HepG2 (cell line): ENCODE data around the gene LRRC74A. TPM values are rescaled to one million over a fixed set of nuclear protein-coding genes. Genes with fewer than 3 reads are reported as not detected.

Experiments used
- AFF4 ChIP-seq: sonication (generic); formaldehyde crosslinking; IDR thresholded peaks from 2 replicates; pipeline ENCODE4 v1.4.0; 2020; ENCODE audit warnings: missing genetic modification reagents
- CEBPB ChIP-seq: IDR thresholded peaks from 2 replicates; pipeline ENCODE4 v1.6.1; 2011; ENCODE audit warnings: low read depth, low read length, improper control_type of control experiment, borderline replicate concordance
- CREM ChIP-seq, 2 experiments: sonication (generic) in 1 of 2; formaldehyde crosslinking in 1 of 2; IDR thresholded peaks; 2 replicates each; pipeline versions ENCODE4 v1.4.0 to v1.6.1; 2016 to 2020; ENCODE audit warnings: antibody characterized with exemption in 1 of 2, mild to moderate bottlenecking in 1 of 2, missing genetic modification reagents in 1 of 2
- ETV5 ChIP-seq: IDR thresholded peaks from 2 replicates; pipeline ENCODE4 v1.6.1; 2018; ENCODE audit warnings: missing biosample characterization, missing genetic modification reagents, inconsistent platforms, borderline replicate concordance
- FOXJ3 ChIP-seq: sonication (generic); formaldehyde crosslinking; IDR thresholded peaks from 2 replicates; pipeline ENCODE4 v1.4.0; 2020; ENCODE audit warnings: missing genetic modification reagents, mild to moderate bottlenecking, borderline replicate concordance
- HDAC2 ChIP-seq: sonication (generic); formaldehyde crosslinking; IDR thresholded peaks from 2 replicates; pipeline ENCODE4 v1.4.0; 2020; ENCODE audit warnings: missing genetic modification reagents
- NAIF1 ChIP-seq: sonication (generic); formaldehyde crosslinking; IDR thresholded peaks from 2 replicates; pipeline ENCODE4 v1.5.0; 2020; ENCODE audit warnings: mild to moderate bottlenecking, missing genetic modification reagents, borderline replicate concordance
- NR0B2 ChIP-seq: sonication (generic); formaldehyde crosslinking; IDR thresholded peaks from 2 replicates; pipeline ENCODE4 v1.4.0; 2020; ENCODE audit warnings: mild to moderate bottlenecking, missing genetic modification reagents
- POGZ ChIP-seq: sonication (generic); formaldehyde crosslinking; IDR thresholded peaks from 2 replicates; pipeline ENCODE4 v1.4.0; 2020; ENCODE audit warnings: mild to moderate bottlenecking, missing genetic modification reagents
- POLR2A ChIP-seq, 2 experiments: IDR thresholded peaks; 2 replicates each; pipeline ENCODE4 v1.6.1; 2011; ENCODE audit warnings: low read depth in 2 of 2, low read length in 2 of 2, mild to moderate bottlenecking in 1 of 2, moderate library complexity in 1 of 2; ENCODE audit not compliant: insufficient read depth in 1 of 2
- RXRB ChIP-seq: IDR thresholded peaks from 2 replicates; pipeline ENCODE4 v1.6.1; 2016; ENCODE audit warnings: borderline replicate concordance, missing genetic modification reagents, missing compliant biosample characterization
- SALL2 ChIP-seq: sonication (generic); formaldehyde crosslinking; IDR thresholded peaks from 2 replicates; pipeline ENCODE4 v1.8.1; 2023; ENCODE audit warnings: mild to moderate bottlenecking, missing genetic modification reagents, inconsistent platforms
- TEF ChIP-seq: sonication (generic); formaldehyde crosslinking; IDR thresholded peaks from 2 replicates; pipeline ENCODE4 v1.5.0; 2020; ENCODE audit warnings: missing genetic modification reagents
- TSC22D2 ChIP-seq: sonication (generic); formaldehyde crosslinking; IDR thresholded peaks from 2 replicates; pipeline ENCODE4 v1.5.1; 2020; ENCODE audit warnings: missing genetic modification reagents, mild to moderate bottlenecking, borderline replicate concordance
- ZBTB34 ChIP-seq: sonication (generic); formaldehyde crosslinking; IDR thresholded peaks from 2 replicates; pipeline ENCODE4 v1.8.0; 2022; ENCODE audit warnings: mild to moderate bottlenecking, missing genetic modification reagents
- ZNF12 ChIP-seq: sonication (generic); formaldehyde crosslinking; IDR thresholded peaks from 2 replicates; pipeline ENCODE4 v1.5.0; 2020; ENCODE audit warnings: missing genetic modification reagents
- ZNF256 ChIP-seq: sonication (generic); formaldehyde crosslinking; conservative IDR thresholded peaks from 2 replicates; pipeline ENCODE4 v1.4.0; 2020; ENCODE audit warnings: missing genetic modification reagents
- ZNF263 ChIP-seq: sonication (generic); formaldehyde crosslinking; IDR thresholded peaks from 2 replicates; pipeline ENCODE4 v1.4.0; 2020; ENCODE audit warnings: missing genetic modification reagents
- ZNF280B ChIP-seq: sonication (generic); formaldehyde crosslinking; IDR thresholded peaks from 2 replicates; pipeline ENCODE4 v1.5.0; 2020; ENCODE audit warnings: missing genetic modification reagents, mild to moderate bottlenecking, borderline replicate concordance
- ZNF44 ChIP-seq: sonication (generic); formaldehyde crosslinking; IDR thresholded peaks from 2 replicates; pipeline ENCODE4 v1.5.1; 2020; ENCODE audit warnings: mild to moderate bottlenecking, missing genetic modification reagents
- ZNF567 ChIP-seq: sonication (generic); formaldehyde crosslinking; IDR thresholded peaks from 2 replicates; pipeline ENCODE4 v1.8.1; 2023; ENCODE audit warnings: mild to moderate bottlenecking, missing genetic modification reagents, borderline replicate concordance
- ZSCAN31 ChIP-seq: sonication (generic); formaldehyde crosslinking; IDR thresholded peaks from 2 replicates; pipeline ENCODE4 v1.5.0; 2020; ENCODE audit warnings: low read depth, mild to moderate bottlenecking, missing genetic modification reagents
- polyA plus RNA-seq, 8 experiments: library from polyadenylated mRNA; depleted of rRNA in 3 of 8; stranded (reverse) in 7 of 8; unstranded in 1 of 8; fragments of >200 nt; fragmentation: Illumina TruSeq in 4 of 8; extraction: Trizol in 4 of 8; gene quantifications; 2 replicates each; pipeline versions ENCODE4 v1.2.1 to v1.2.3, GENCODE V29; 2011 to 2016; ENCODE audit warnings: low read depth in 4 of 8, missing spikeins in 1 of 8, mixed read lengths in 1 of 8; ENCODE audit not compliant: insufficient read depth in 1 of 8
- total RNA-seq, 5 experiments: library from RNA; depleted of rRNA; stranded (reverse); fragments of >200 nt; fragmentation: Illumina TruSeq; extraction: Trizol; gene quantifications; 2 replicates each; pipeline ENCODE4 v1.2.3, GENCODE V29; 2016; ENCODE audit warnings: low read depth in 1 of 5

LRRC74A gene
- total and polyA plus RNA-seq, 2 of the 13 experiments (the other 11 are each of a cell fraction or from before 2014, with no cell fraction given): not detected

- TF ChIP-seq CEBPB: peak; percentile 62; the same call in 1 of the 2 replicates
- peak; percentile 45; the same call in 1 of the 2 replicates for TF ChIP-seq RXRB (CRISPR knock-in tag)
- no peak for TF ChIP-seq NR0B2 (CRISPR knock-in tag)
- TF ChIP-seq HDAC2 (CRISPR knock-in tag): peak; percentile 68
- 0 out of 2 replicates have a peak, but pooled peaks have one; percentile 38 for TF ChIP-seq ZNF567
- TF ChIP-seq ZBTB34 (CRISPR knock-in tag): no peak
- TF ChIP-seq FOXJ3 (CRISPR knock-in tag): no peak
- TF ChIP-seq ZNF12: peak; percentile 72
- no peak for TF ChIP-seq ZSCAN31 (CRISPR knock-in tag)
- TF ChIP-seq NAIF1 (CRISPR knock-in tag): no peak
- no peak for TF ChIP-seq ZNF44 (CRISPR knock-in tag)
- TF ChIP-seq ZNF280B (CRISPR knock-in tag): no peak
- TF ChIP-seq SALL2 (CRISPR knock-in tag): no peak
- TF ChIP-seq CREM (IDR thresholded peaks at IDR 0.05): peak; percentile 22; the same call in 1 of the 2 replicates
- TF ChIP-seq CREM (CRISPR knock-in tag; IDR thresholded peaks at IDR 0.05): no peak
- TF ChIP-seq ZNF263 (CRISPR knock-in tag): no peak
- 0 out of 2 replicates have a peak, but pooled peaks have one; percentile 14 for TF ChIP-seq POGZ (CRISPR knock-in tag)
- no peak for TF ChIP-seq ETV5 (CRISPR knock-in tag)
- no peak for TF ChIP-seq POLR2A (IDR thresholded peaks at IDR 0.05; ENCODE audit: insufficient read depth in 1 of 2, low read depth in 2 of 2, low read length in 2 of 2)
- TF ChIP-seq TEF: no peak
- TF ChIP-seq ZNF256 (CRISPR knock-in tag): no peak
- no peak for TF ChIP-seq AFF4 (CRISPR knock-in tag)
- TF ChIP-seq TSC22D2 (CRISPR knock-in tag): no peak
These were observed 3.6 kb downstream of the LRRC74A start (continued) for GRCh38 chr14:76829650-76830421.
